ENCODE results near the gene SLC13A5.

SLC13A5 gene

GRCh38 chr17:6702567-6703215, 10.5 kb downstream of the SLC13A5 start:
- Histone ChIP-seq H3K4me2 (ENCODE audit: low read length) (no peak overlapping the region), H3K27me3 (ENCODE audit: insufficient read depth, low read length) (peaks cover 3% of the 10 kb centered on the region), H3K36me3 (ENCODE audit: control insufficient read depth in 1 of 2, insufficient read depth in 2 of 2, low read length in 2 of 2) (no peaks in the 10 kb centered on the region), H2BK5ac (ENCODE audit: low read depth, low read length, poor library complexity) (no peak overlapping the region), H3K4ac (ENCODE audit: low read depth, low read length) (no peak overlapping the region), H3K79me1 (ENCODE audit: low read length) (peaks cover 2% of the 10 kb centered on the region), H3K14ac (ENCODE audit: low read length) (no peak overlapping the region), H3K27ac (ENCODE audit: low read depth, low read length) (no peak overlapping the region), H3K18ac (ENCODE audit: low read length) (no peak overlapping the region), H4K91ac (ENCODE audit: low read depth, low read length) (no peak overlapping the region), H3K4me1 (ENCODE audit: control insufficient read depth in 1 of 2, insufficient read depth in 2 of 2, low read length in 2 of 2) (peaks cover 13 to 14% of the 10 kb centered on the region in 2 experiments), H3K9me3 (ENCODE audit: insufficient read depth, low read depth, low read length) (peaks cover 3% of the 10 kb centered on the region), H3K4me3 (ENCODE audit: low read depth, low read length) (no peak overlapping the region), H3K79me2 (ENCODE audit: control insufficient read depth, insufficient read depth, low read length, poor library complexity) (no peaks in the 10 kb centered on the region), H2AK5ac (ENCODE audit: low read length) (no peak overlapping the region), H2BK12ac (ENCODE audit: low read length) (no peak overlapping the region), H2BK120ac (ENCODE audit: insufficient read depth, low read length, poor library complexity) (no peak overlapping the region), H4K8ac (ENCODE audit: low read depth, low read length) (no peak overlapping the region), H3K23ac (ENCODE audit: low read length) (no peak overlapping the region), H3K9ac (ENCODE audit: low read length) (no peak overlapping the region), H2AFZ (ENCODE audit: insufficient read depth, low read length, poor library complexity) (no peak overlapping the region), H4K12ac (ENCODE audit: low read depth, low read length) (no peak overlapping the region)
- no peak for DNase-seq
- WGBS (ENCODE audit: extremely low coverage, insufficient coverage, insufficient read length) = no CpG with 5 or more reads among the region's 16 CpGs

- H2AK5ac ChIP-seq (ENCODE audit: low read length) = no peak overlapping the region
- WGBS (ENCODE audit: extremely low coverage, insufficient coverage, insufficient read length) = no CpG with 5 or more reads among the region's 11 CpGs
- H3K79me2 ChIP-seq (ENCODE audit: control insufficient read depth, insufficient read depth, low read length, poor library complexity) = no peaks in the 10 kb centered on the region
- peaks cover 3% of the 10 kb centered on the region for H3K9me3 ChIP-seq (ENCODE audit: insufficient read depth, low read depth, low read length)
- no peak overlapping the region for H2BK5ac ChIP-seq (ENCODE audit: low read depth, low read length, poor library complexity)
- no peak overlapping the region for H2AFZ ChIP-seq (ENCODE audit: insufficient read depth, low read length, poor library complexity)
- no peak for DNase-seq
- no peak overlapping the region for H4K12ac ChIP-seq (ENCODE audit: low read depth, low read length)
- H3K18ac ChIP-seq (ENCODE audit: low read length) = no peak overlapping the region
- H2BK12ac ChIP-seq (ENCODE audit: low read length) = no peak overlapping the region
- H3K27me3 ChIP-seq (ENCODE audit: insufficient read depth, low read length) = peaks cover 3% of the 10 kb centered on the region
- H2BK120ac ChIP-seq (ENCODE audit: insufficient read depth, low read length, poor library complexity) = no peak overlapping the region
- no peak overlapping the region for H4K91ac ChIP-seq (ENCODE audit: low read depth, low read length)
- no peak overlapping the region for H3K9ac ChIP-seq (ENCODE audit: low read length)
- H3K4me3 ChIP-seq (ENCODE audit: low read depth, low read length) = no peak overlapping the region
- peaks cover 13 to 14% of the 10 kb centered on the region in 2 experiments for H3K4me1 ChIP-seq (ENCODE audit: control insufficient read depth in 1 of 2, insufficient read depth in 2 of 2, low read length in 2 of 2)
- peaks cover 2% of the 10 kb centered on the region for H3K79me1 ChIP-seq (ENCODE audit: low read length)
- H3K4ac ChIP-seq (ENCODE audit: low read depth, low read length) = no peak overlapping the region
- no peaks in the 10 kb centered on the region for H3K36me3 ChIP-seq (ENCODE audit: control insufficient read depth in 1 of 2, insufficient read depth in 2 of 2, low read length in 2 of 2)
- H3K14ac ChIP-seq (ENCODE audit: low read length) = no peak overlapping the region
- no peak overlapping the region for H3K4me2 ChIP-seq (ENCODE audit: low read length)
- H3K27ac ChIP-seq (ENCODE audit: low read depth, low read length) = no peak overlapping the region
- H4K8ac ChIP-seq (ENCODE audit: low read depth, low read length) = no peak overlapping the region
- H3K23ac ChIP-seq (ENCODE audit: low read length) = no peak overlapping the region
Observed at GRCh38 chr17:6701719-6702118, 11.4 kb downstream of the SLC13A5 start.

GRCh38 chr17:6700948-6701307, 12.2 kb downstream of the SLC13A5 start:
- no peak overlapping the region for H3K4me3 ChIP-seq (ENCODE audit: low read depth, low read length)
- no peak overlapping the region for H3K27ac ChIP-seq (ENCODE audit: low read depth, low read length)
- peak overlapping the region; percentile 11 for H2BK5ac ChIP-seq (ENCODE audit: low read depth, low read length, poor library complexity)
- no CpG with 5 or more reads among the region's 8 CpGs for WGBS (ENCODE audit: extremely low coverage, insufficient coverage, insufficient read length)
- no peaks in the 10 kb centered on the region for H3K27me3 ChIP-seq (ENCODE audit: insufficient read depth, low read length)
- H3K79me2 ChIP-seq (ENCODE audit: control insufficient read depth, insufficient read depth, low read length, poor library complexity) = no peaks in the 10 kb centered on the region
- H4K8ac ChIP-seq (ENCODE audit: low read depth, low read length) = peak overlapping the region; percentile 49
- no peak overlapping the region for H2AK5ac ChIP-seq (ENCODE audit: low read length)
- no peak overlapping the region for H2BK120ac ChIP-seq (ENCODE audit: insufficient read depth, low read length, poor library complexity)
- H3K4me1 ChIP-seq (ENCODE audit: control insufficient read depth in 1 of 2, insufficient read depth in 2 of 2, low read length in 2 of 2) = peaks cover 13 to 14% of the 10 kb centered on the region in 2 experiments
- no peaks in the 10 kb centered on the region for H3K36me3 ChIP-seq (ENCODE audit: control insufficient read depth in 1 of 2, insufficient read depth in 2 of 2, low read length in 2 of 2)
- no peak overlapping the region for H2BK12ac ChIP-seq (ENCODE audit: low read length)
- H4K12ac ChIP-seq (ENCODE audit: low read depth, low read length) = no peak overlapping the region
- H3K9me3 ChIP-seq (ENCODE audit: insufficient read depth, low read depth, low read length) = no peaks in the 10 kb centered on the region
- DNase-seq = no peak
- no peak overlapping the region for H3K9ac ChIP-seq (ENCODE audit: low read length)
- peaks cover 2% of the 10 kb centered on the region for H3K79me1 ChIP-seq (ENCODE audit: low read length)
- no peak overlapping the region for H4K91ac ChIP-seq (ENCODE audit: low read depth, low read length)
- peak overlapping the region; percentile 53 for H3K14ac ChIP-seq (ENCODE audit: low read length)
- H3K23ac ChIP-seq (ENCODE audit: low read length) = no peak overlapping the region
- no peak overlapping the region for H3K4ac ChIP-seq (ENCODE audit: low read depth, low read length)
- no peak overlapping the region for H3K18ac ChIP-seq (ENCODE audit: low read length)
- no peak overlapping the region for H2AFZ ChIP-seq (ENCODE audit: insufficient read depth, low read length, poor library complexity)
- no peak overlapping the region for H3K4me2 ChIP-seq (ENCODE audit: low read length)

- WGBS (ENCODE audit: extremely low coverage, insufficient coverage, insufficient read length) = no CpG with 5 or more reads among the region's 16 CpGs
- no peaks in the 10 kb centered on the region for H3K79me2 ChIP-seq (ENCODE audit: control insufficient read depth, insufficient read depth, low read length, poor library complexity)
Observed at GRCh38 chr17:6699997-6700947, 12.9 kb downstream of the SLC13A5 start.

More at GRCh38 chr17:6699997-6700947, 12.9 kb downstream of the SLC13A5 start:
- DNase-seq = no peak
- no peak overlapping the region for H2BK120ac ChIP-seq (ENCODE audit: insufficient read depth, low read length, poor library complexity)
- H3K27ac ChIP-seq (ENCODE audit: low read depth, low read length) = peak overlapping the region; percentile 30
- H3K4me2 ChIP-seq (ENCODE audit: low read length) = peak overlapping the region; percentile 7
- H4K12ac ChIP-seq (ENCODE audit: low read depth, low read length) = no peak overlapping the region
- no peak overlapping the region for H4K91ac ChIP-seq (ENCODE audit: low read depth, low read length)
- peaks cover 13 to 14% of the 10 kb centered on the region in 2 experiments for H3K4me1 ChIP-seq (ENCODE audit: control insufficient read depth in 1 of 2, insufficient read depth in 2 of 2, low read length in 2 of 2)
- no peak overlapping the region for H3K18ac ChIP-seq (ENCODE audit: low read length)
- no peaks in the 10 kb centered on the region for H3K9me3 ChIP-seq (ENCODE audit: insufficient read depth, low read depth, low read length)
- no peak overlapping the region for H3K9ac ChIP-seq (ENCODE audit: low read length)
- H2BK5ac ChIP-seq (ENCODE audit: low read depth, low read length, poor library complexity) = peak overlapping the region; percentile 11
- no peak overlapping the region for H2AK5ac ChIP-seq (ENCODE audit: low read length)
- H3K4ac ChIP-seq (ENCODE audit: low read depth, low read length) = no peak overlapping the region
- no peak overlapping the region for H3K4me3 ChIP-seq (ENCODE audit: low read depth, low read length)
- no peaks in the 10 kb centered on the region for H3K27me3 ChIP-seq (ENCODE audit: insufficient read depth, low read length)
- H3K23ac ChIP-seq (ENCODE audit: low read length) = no peak overlapping the region
- no peaks in the 10 kb centered on the region for H3K36me3 ChIP-seq (ENCODE audit: control insufficient read depth in 1 of 2, insufficient read depth in 2 of 2, low read length in 2 of 2)
- no peak overlapping the region for H4K8ac ChIP-seq (ENCODE audit: low read depth, low read length)
- H2BK12ac ChIP-seq (ENCODE audit: low read length) = no peak overlapping the region
- peaks cover 2% of the 10 kb centered on the region for H3K79me1 ChIP-seq (ENCODE audit: low read length)
- H2AFZ ChIP-seq (ENCODE audit: insufficient read depth, low read length, poor library complexity) = no peak overlapping the region
- H3K14ac ChIP-seq (ENCODE audit: low read length) = no peak overlapping the region

Data from trophoblast cell (in vitro differentiated cells and primary cell).